Stomach (tissue), 9 donors: ENCODE measurements around the gene CACNA1I. TPM values are rescaled to one million over a fixed set of nuclear protein-coding genes. Genes with fewer than 3 reads are reported as not detected.

Experiments used
- DNase-seq, 2 donors: peaks; one replicate each; pipeline versions ENCODE4 v3.0.0 to v3.0.0-alpha.2; 2013 to 2019
- H3K27ac ChIP-seq, 5 donors: fragments of 200-600 bp in 4 of 5; sonication (generic) in 4 of 5; one replicate each; pipeline ENCODE4 v1.5.1; 2013 to 2019; ENCODE audit warnings: mild to moderate bottlenecking in 1 of 5, moderate library complexity in 1 of 5
- H3K27me3 ChIP-seq, 3 donors: fragments of 200-600 bp; sonication (generic); one replicate each; pipeline ENCODE4 v1.5.1; 2017 to 2019; ENCODE audit warnings: mixed run types in 1 of 3
- H3K36me3 ChIP-seq, 4 donors: fragments of 200-600 bp; sonication (generic); 1 replicate in 3 of 4; 2 replicates in 1 of 4; pipeline ENCODE4 v1.5.1; 2016 to 2019
- H3K4me1 ChIP-seq, 4 donors: fragments of 200-600 bp; sonication (generic); one replicate each; pipeline ENCODE4 v1.5.1; 2016 to 2019
- H3K4me3 ChIP-seq, 4 donors: fragments of 200-600 bp; sonication (generic) in 3 of 4; one replicate each; pipeline ENCODE4 v1.5.1; 2016 to 2019; ENCODE audit warnings: mild to moderate bottlenecking in 1 of 4
- H3K9me3 ChIP-seq, 4 donors: fragments of 200-600 bp; sonication (generic); one replicate each; pipeline ENCODE4 v1.5.1; 2016 to 2019
- EP300 ChIP-seq: sonication (generic); formaldehyde crosslinking; IDR thresholded peaks from one replicate; pipeline ENCODE4 v1.6.1; 2017; ENCODE audit warnings: antibody characterized with exemption
- POLR2A ChIP-seq, 4 donors: fragments of 450-650 bp; IDR thresholded peaks; one replicate each; pipeline ENCODE4 v1.6.1; 2016; ENCODE audit warnings: antibody characterized with exemption in 4 of 4, control low read depth in 2 of 4, mild to moderate bottlenecking in 1 of 4, moderate library complexity in 1 of 4
- POLR2AphosphoS5 ChIP-seq, 3 donors: sonication (generic); formaldehyde crosslinking; IDR thresholded peaks; one replicate each; pipeline ENCODE4 v1.6.1; 2016; ENCODE audit warnings: antibody characterized with exemption in 3 of 3
- WGBS, 5 donors: extraction: QIAGEN DNeasy Blood & Tissue Kit in 3 of 5; methylation state at CpG; one replicate each; pipeline versions ENCODE4 v1.1.5 to v1.1.7; 2013 to 2018; 5-methylcytosine and 5-hydroxymethylcytosine counted together
- intact Hi-C: fragments of 100-400 bp; cut with DNase I; formaldehyde crosslinking; loops from one replicate; pipeline ENCODE4 v1.15.1; 2023; ENCODE audit warnings: low total_unique reads
- polyA plus RNA-seq, 3 donors: library from polyadenylated mRNA; stranded (reverse); fragments of 200-250 nt; gene quantifications; one replicate each; pipeline ENCODE4 v1.2.3, GENCODE V29; 2013
- total RNA-seq, 5 donors: library from RNA; depleted of rRNA; stranded (reverse); fragments of >200 nt; gene quantifications; one replicate each; pipeline versions ENCODE4 v1.1.0 to v1.2.3, GENCODE V29; 2014 to 2016
- TF ChIP-seq, protein P1 (sequence below), 7 experiments: fragments of 450-650 bp in 4 of 7; fragments of 200-600 bp in 3 of 7; sonication (generic) in 3 of 7; IDR thresholded peaks; one replicate each; pipeline ENCODE4 v1.5.1; 2016 to 2019; ENCODE audit warnings: antibody characterized with exemption in 7 of 7, control low read depth in 2 of 7, mild to moderate bottlenecking in 1 of 7
- donor health status: healthy with polysubstance abuse.
- donor health status: Bipolar disorder and iron deficiency.
- donor health status: healthy.

The CACNA1I gene
- total and polyA plus RNA-seq, 8 donors: 0.06 to 4.0 (median 0.22) TPM; not detected in 2

GRCh38 chr22:39593931-39594285 is 23.4 kb downstream of the CACNA1I start:
- no peak for DNase-seq
- peaks cover 0 to 90% (median 16%) of the 10 kb centered on the region in 3 donors for H3K27me3 ChIP-seq
- H3K27ac ChIP-seq: no peak overlapping the region
- no peak overlapping the region for H3K4me3 ChIP-seq
- H3K9me3 ChIP-seq: no peaks in the 10 kb centered on the region
- intact Hi-C loops: no loop called here
- H3K36me3 ChIP-seq: no peaks in the 10 kb centered on the region
- peaks cover 0 to 21% (median 15%) of the 10 kb centered on the region in 4 donors for H3K4me1 ChIP-seq
- WGBS, 5 donors: 49 to 68% (median 57%) methylated on average over 6 of the region's 6 CpGs
- TF ChIP-seq EP300 (no peak), POLR2AphosphoS5 (IDR thresholded peaks at IDR 0.05) (no peak), POLR2A (IDR thresholded peaks at IDR 0.05) (no peak)
- TF ChIP-seq, protein P1, sequence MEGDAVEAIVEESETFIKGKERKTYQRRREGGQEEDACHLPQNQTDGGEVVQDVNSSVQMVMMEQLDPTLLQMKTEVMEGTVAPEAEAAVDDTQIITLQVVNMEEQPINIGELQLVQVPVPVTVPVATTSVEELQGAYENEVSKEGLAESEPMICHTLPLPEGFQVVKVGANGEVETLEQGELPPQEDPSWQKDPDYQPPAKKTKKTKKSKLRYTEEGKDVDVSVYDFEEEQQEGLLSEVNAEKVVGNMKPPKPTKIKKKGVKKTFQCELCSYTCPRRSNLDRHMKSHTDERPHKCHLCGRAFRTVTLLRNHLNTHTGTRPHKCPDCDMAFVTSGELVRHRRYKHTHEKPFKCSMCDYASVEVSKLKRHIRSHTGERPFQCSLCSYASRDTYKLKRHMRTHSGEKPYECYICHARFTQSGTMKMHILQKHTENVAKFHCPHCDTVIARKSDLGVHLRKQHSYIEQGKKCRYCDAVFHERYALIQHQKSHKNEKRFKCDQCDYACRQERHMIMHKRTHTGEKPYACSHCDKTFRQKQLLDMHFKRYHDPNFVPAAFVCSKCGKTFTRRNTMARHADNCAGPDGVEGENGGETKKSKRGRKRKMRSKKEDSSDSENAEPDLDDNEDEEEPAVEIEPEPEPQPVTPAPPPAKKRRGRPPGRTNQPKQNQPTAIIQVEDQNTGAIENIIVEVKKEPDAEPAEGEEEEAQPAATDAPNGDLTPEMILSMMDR (IDR thresholded peaks at IDR 0.05): no peak

GRCh38 chr22:39594411-39594810 is 23.9 kb downstream of the CACNA1I start:
- no peak for DNase-seq
- Histone ChIP-seq H3K27ac (no peak overlapping the region), H3K27me3 (peaks cover 0 to 90% (median 16%) of the 10 kb centered on the region in 3 donors), H3K4me1 (peaks cover 0 to 21% (median 15%) of the 10 kb centered on the region in 4 donors), H3K36me3 (no peaks in the 10 kb centered on the region), H3K9me3 (no peaks in the 10 kb centered on the region), H3K4me3 (no peak overlapping the region)
- WGBS, 5 donors: 48 to 59% (median 53%) methylated on average over 6 to 7 of the region's 7 CpGs
- TF ChIP-seq, protein P1 (IDR thresholded peaks at IDR 0.05): no peak
- intact Hi-C loops: no loop called here

GRCh38 chr22:39595622-39596172 is 25.1 kb downstream of the CACNA1I start:
- Histone ChIP-seq H3K4me3 (no peak overlapping the region), H3K27me3 (peaks cover 0 to 89% (median 16%) of the 10 kb centered on the region in 3 donors), H3K36me3 (no peaks in the 10 kb centered on the region), H3K4me1 (peaks cover 0 to 21% (median 15%) of the 10 kb centered on the region in 4 donors), H3K9me3 (no peaks in the 10 kb centered on the region), H3K27ac (no peak overlapping the region)
- TF ChIP-seq EP300 (no peak), POLR2AphosphoS5 (IDR thresholded peaks at IDR 0.05) (no peak), POLR2A (IDR thresholded peaks at IDR 0.05) (no peak)
- TF ChIP-seq, protein P1 (IDR thresholded peaks at IDR 0.05): no peak
- DNase-seq: no peak
- 73 to 81% (median 78%) methylated on average over 12 of the region's 12 CpGs for WGBS, 5 donors
- intact Hi-C loops: no loop called here

DNA sequence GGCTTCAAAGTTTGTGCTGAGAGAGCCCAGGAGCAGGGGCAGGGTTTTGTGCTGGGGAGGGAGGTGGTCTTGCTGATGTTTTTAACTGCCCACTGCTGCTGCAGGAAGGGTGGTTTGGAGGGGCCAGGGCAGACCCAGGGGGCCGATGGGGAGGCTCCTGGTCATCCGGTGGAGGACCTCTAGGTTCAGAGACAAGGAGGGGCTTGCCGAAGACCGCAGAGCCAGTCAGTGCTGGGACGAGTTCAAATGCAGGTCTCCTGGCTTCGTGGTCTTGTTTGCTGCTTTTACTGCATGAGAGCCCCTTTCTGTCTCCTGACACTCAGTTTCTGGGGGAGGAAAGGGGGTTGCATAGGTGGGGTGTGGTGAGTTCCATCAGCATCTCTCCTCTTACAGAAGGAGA is 26.0 kb downstream of the CACNA1I start:
- WGBS, 5 donors: 50 to 65% (median 64%) methylated on average over 6 of the region's 6 CpGs
- Histone ChIP-seq H3K4me1 (peaks cover 0 to 21% (median 15%) of the 10 kb centered on the region in 4 donors), H3K4me3 (no peak overlapping the region), H3K9me3 (no peaks in the 10 kb centered on the region), H3K36me3 (no peaks in the 10 kb centered on the region), H3K27me3 (peaks cover 0 to 90% (median 16%) of the 10 kb centered on the region in 3 donors), H3K27ac (no peak overlapping the region)
- intact Hi-C loops: no loop called here
- no peak for TF ChIP-seq POLR2A (IDR thresholded peaks at IDR 0.05)
- no peak for TF ChIP-seq EP300
- TF ChIP-seq, protein P1 (IDR thresholded peaks at IDR 0.05): no peak
- TF ChIP-seq POLR2AphosphoS5 (IDR thresholded peaks at IDR 0.05): no peak
- no peak for DNase-seq
